Activated CD8-positive, alpha-beta memory T cell treated with anti-CD3 and anti-CD28 coated beads, Interleukin-2, amount 10 ng/mL, durations not matched to agents 7 days and 5 days (primary cell): ENCODE data around the gene DPAGT1. TPM values are rescaled to one million over a fixed set of nuclear protein-coding genes. Genes with fewer than 3 reads are reported as not detected.

Experiments
- total RNA-seq, 2 experiments: library from RNA; stranded (reverse); gene quantifications; one replicate each; pipeline ENCODE4 v1.2.3, GENCODE V29; 2021

Gene DPAGT1
- total RNA-seq, 2 experiments from 2014 or later: 65.1 to 77.1 TPM

Other genes with a start within 250 kb of the DPAGT1 start
- under 1 TPM in 1 of 2 experiments, not detected in 1; 0.30 TPM for gene CXCR5, start 218.0 kb downstream of the DPAGT1 start, total RNA-seq
- gene BCL9L, start 175.9 kb downstream of the DPAGT1 start, total RNA-seq: 10 to 100 TPM; 33.9 to 44.0 TPM
- gene UPK2, start 145.6 kb downstream of the DPAGT1 start, total RNA-seq: not detected
- not detected for gene FOXR1, start 130.1 kb downstream of the DPAGT1 start, total RNA-seq
- gene CENATAC, start 103.7 kb downstream of the DPAGT1 start, total RNA-seq: 10 to 100 TPM; 43.4 to 47.1 TPM
- 1,000 to 10,000 TPM in 1 of 2 experiments, 100 to 1,000 TPM in 1; 945 to 1,070 TPM for gene RPS25, start 83.5 kb downstream of the DPAGT1 start, total RNA-seq
- 10 to 100 TPM; 73.9 to 91.5 TPM for gene TRAPPC4, start 83.1 kb downstream of the DPAGT1 start, total RNA-seq
- gene SLC37A4, start 71.0 kb downstream of the DPAGT1 start, total RNA-seq: 10 to 100 TPM; 26.0 to 26.5 TPM
- 100 to 1,000 TPM; 108 to 163 TPM for gene HYOU1, start 44.6 kb downstream of the DPAGT1 start, total RNA-seq
- 10 to 100 TPM; 30.1 to 31.2 TPM for gene VPS11, start 34.0 kb downstream of the DPAGT1 start, total RNA-seq
- 10 to 100 TPM; 26.6 to 36.7 TPM for gene HMBS, start 17.0 kb downstream of the DPAGT1 start, total RNA-seq
- gene C2CD2L, start 5.5 kb upstream of the DPAGT1 start, total RNA-seq: 10 to 100 TPM; 30.6 to 35.1 TPM
- 10 to 100 TPM; 40.4 to 43.0 TPM for gene HINFP, start 19.7 kb upstream of the DPAGT1 start, total RNA-seq
- not detected for gene ABCG4, start 47.2 kb upstream of the DPAGT1 start, total RNA-seq
- 10 to 100 TPM; 21.2 to 22.2 TPM for gene NLRX1, start 66.9 kb upstream of the DPAGT1 start, total RNA-seq
- under 1 TPM; 0.19 to 0.35 TPM for gene NHERF4, start 83.6 kb upstream of the DPAGT1 start, total RNA-seq
- 10 to 100 TPM; 40.0 to 49.2 TPM for gene CBL, start 104.5 kb upstream of the DPAGT1 start, total RNA-seq
- gene MCAM, start 215.3 kb upstream of the DPAGT1 start, total RNA-seq: 1 to 10 TPM; 2.5 to 3.9 TPM
- gene RNF26, start 232.7 kb upstream of the DPAGT1 start, total RNA-seq: 10 to 100 TPM; 38.7 to 42.1 TPM
- gene C1QTNF5, start 239.0 kb upstream of the DPAGT1 start, total RNA-seq: not detected
- not detected for gene MFRP, start 244.9 kb upstream of the DPAGT1 start, total RNA-seq